BJ (cell line): ENCODE data around the gene CTPS1. TPM values are rescaled to one million over a fixed set of nuclear protein-coding genes. Genes with fewer than 3 reads are reported as not detected.

Experiments used
- CTCF ChIA-PET: fragments of 350-600 bp; formaldehyde crosslinking; extraction: SDS; loops from one replicate; lab custom pipeline; 2021; ENCODE audit warnings: antibody characterized with exemption, inconsistent platforms; lab: Yijun Ruan, JAX
- POLR2A ChIA-PET: fragments of 300-600 bp; sonication (Branson Sonifier 250); formaldehyde crosslinking; extraction: SDS; loops from one replicate; lab custom pipeline; 2021; ENCODE audit warnings: antibody characterized with exemption; lab: Charles Lee
- DNase-seq: peaks from one replicate; pipeline ENCODE4 v3.0.0-alpha.2; 2011; ENCODE audit warnings: low read depth
- H3K27me3 ChIP-seq: 2 replicates; pipeline ENCODE4 v1.6.0; 2011; ENCODE audit warnings: low read length; ENCODE audit not compliant: control insufficient read depth, insufficient read depth
- H3K36me3 ChIP-seq: 2 replicates; pipeline ENCODE4 v1.5.1; 2011; ENCODE audit warnings: low read length; ENCODE audit not compliant: control insufficient read depth, insufficient read depth
- H3K4me3 ChIP-seq: 2 replicates; pipeline ENCODE4 v1.5.1; 2011; ENCODE audit warnings: low read depth, mild to moderate bottlenecking, control low read depth, low read length
- CTCF ChIP-seq: IDR thresholded peaks from 2 replicates; pipeline ENCODE4 v1.5.1; 2011; ENCODE audit warnings: low read depth, mild to moderate bottlenecking, control low read depth, inconsistent platforms, low read length, moderate library complexity; ENCODE audit not compliant: insufficient read depth
- polyA plus RNA-seq: library from polyadenylated mRNA; depleted of rRNA; stranded (reverse); fragments of >200 nt; gene quantifications from 2 replicates; pipeline ENCODE4 v1.2.3, GENCODE V29; 2011; rRNA removed
- small RNA-seq: library from RNA; depleted of rRNA; stranded (forward); fragments of <200 nt; gene quantifications from one replicate; pipeline ENCODE3, GENCODE V24; 2012; ENCODE audit warnings: low replicate concordance, low read depth; ENCODE audit not compliant: insufficient read length

CTPS1 gene
- polyA plus RNA-seq, 1 experiment, result 45.1 TPM

- ChIA-PET POLR2A (no interaction called here), CTCF (no interaction called here)
- H3K36me3 ChIP-seq, result peaks cover 7% of the 10 kb centered on the region; the same call in 1 of the 2 replicates
- no peak for DNase-seq
- no peak for TF ChIP-seq CTCF
- H3K4me3 ChIP-seq, result no peak overlapping the region
- no peaks in the 10 kb centered on the region for H3K27me3 ChIP-seq
Observed at GRCh38 chr1:41046347-41046775, 66.9 kb downstream of the CTPS1 start.

GRCh38 chr1:41048540-41048939 is 69.0 kb downstream of the CTPS1 start:
- DNase-seq, result no peak
- CTCF ChIA-PET, result no interaction called here
- POLR2A ChIA-PET, result no interaction called here
- Histone ChIP-seq H3K36me3 (peaks cover 7% of the 10 kb centered on the region; the same call in 1 of the 2 replicates), H3K4me3 (no peak overlapping the region), H3K27me3 (no peaks in the 10 kb centered on the region)
- TF ChIP-seq CTCF, result no peak

GRCh38 chr1:41051022-41051421 is 71.5 kb downstream of the CTPS1 start:
- no peaks in the 10 kb centered on the region for H3K27me3 ChIP-seq
- no peak for TF ChIP-seq CTCF
- ChIA-PET POLR2A (no interaction called here), CTCF (interaction anchor here (1.1 kb wide), 1 partner anchor 12 kb away, joined by 3 read pairs; no protein-coding TSS in a partner anchor)
- H3K4me3 ChIP-seq, result no peak overlapping the region
- peaks cover 5% of the 10 kb centered on the region; the same call in 1 of the 2 replicates for H3K36me3 ChIP-seq
- no peak for DNase-seq

GRCh38 chr1:41053316-41053715 is 73.8 kb downstream of the CTPS1 start:
- DNase-seq, result no peak
- Histone ChIP-seq H3K4me3 (no peak overlapping the region), H3K36me3 (peaks cover 2% of the 10 kb centered on the region; the same call in 1 of the 2 replicates), H3K27me3 (no peaks in the 10 kb centered on the region)
- ChIA-PET CTCF (interaction anchor here (1.5 kb wide), 1 partner anchor 9 kb away, joined by 5 read pairs; no protein-coding TSS in a partner anchor), POLR2A (interaction anchor here (0.7 kb wide), 1 partner anchor 86 kb away, joined by 8 read pairs; no protein-coding TSS in a partner anchor)
- TF ChIP-seq CTCF, result no peak

- ChIA-PET POLR2A (no interaction called here), CTCF (no interaction called here)
- no peak overlapping the region for H3K4me3 ChIP-seq
- TF ChIP-seq CTCF, result no peak
- DNase-seq, result no peak
- no peaks in the 10 kb centered on the region; the same call in 1 of the 2 replicates for H3K36me3 ChIP-seq
- no peaks in the 10 kb centered on the region for H3K27me3 ChIP-seq
Observed at GRCh38 chr1:41056907-41057306, 77.4 kb downstream of the CTPS1 start.

Small RNAs within 50 kb of the gene (small RNA-seq; reads per million reads assigned to genes)
- gene UBE2V1P8, result not detected

Other genes with a start within 250 kb of the CTPS1 start
- 0.02 and 0.06 TPM in 2 replicates for gene KCNQ4, start 195.9 kb upstream of the CTPS1 start, polyA plus RNA-seq
- gene CITED4, start 117.3 kb upstream of the CTPS1 start, polyA plus RNA-seq, result 0.67 and 0.80 TPM in 2 replicates
- gene SLFNL1, start 42.0 kb downstream of the CTPS1 start, polyA plus RNA-seq, result 0.06 and 0.10 TPM in 2 replicates